NCI-H128 (cell line): ENCODE measurements around the gene CTRL.
"Not testable (repeated sequence)": the region's sequence is repeated elsewhere in the genome, so short reads cannot be mapped to it uniquely, and the experiment has no call there.

Experiments
- DNase-seq: peaks from one replicate; lab custom pipeline; 2025; ENCODE audit not compliant: unreplicated experiment; lab: John Stamatoyannopoulos, UW

CTRL gene

DNA sequence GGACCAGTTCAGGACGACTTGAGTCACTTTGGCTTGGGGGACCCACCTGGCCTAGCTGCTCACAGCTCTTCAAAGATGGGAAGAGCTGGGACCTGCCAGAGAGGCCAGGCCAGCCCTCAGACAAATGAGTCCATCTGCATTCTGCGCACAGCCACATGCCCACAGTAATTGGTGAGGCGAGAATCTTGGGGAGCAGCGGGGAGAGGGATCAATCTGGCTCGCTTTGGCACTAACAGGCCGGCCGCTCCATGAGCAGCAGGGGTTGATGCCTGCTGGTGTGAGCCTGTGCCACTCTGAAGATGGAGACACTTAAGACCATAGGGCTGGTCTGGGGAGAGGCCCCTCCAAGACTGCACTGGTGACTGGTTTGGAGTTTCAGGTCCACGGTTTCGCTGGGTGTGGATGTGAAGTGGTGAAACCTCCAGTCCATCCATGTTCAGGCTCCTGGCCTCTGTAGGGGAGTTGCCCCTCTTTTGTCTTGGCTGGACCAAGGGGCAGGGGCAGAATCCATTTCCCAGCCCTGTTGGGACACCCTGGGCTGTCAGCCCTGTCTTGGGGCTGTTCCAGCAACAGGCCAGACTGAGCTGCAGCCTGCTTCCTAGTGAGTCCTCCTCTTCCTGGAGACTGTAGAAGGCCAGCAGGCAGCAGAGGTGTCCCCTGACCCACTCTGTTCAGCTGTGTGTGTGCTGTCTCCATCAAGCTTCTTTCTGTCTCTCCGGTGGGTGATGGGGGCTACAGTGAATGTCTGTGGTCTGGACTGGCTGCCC is 7.3 kb downstream of the CTRL start:
- DNase-seq, result no peak

DNA sequence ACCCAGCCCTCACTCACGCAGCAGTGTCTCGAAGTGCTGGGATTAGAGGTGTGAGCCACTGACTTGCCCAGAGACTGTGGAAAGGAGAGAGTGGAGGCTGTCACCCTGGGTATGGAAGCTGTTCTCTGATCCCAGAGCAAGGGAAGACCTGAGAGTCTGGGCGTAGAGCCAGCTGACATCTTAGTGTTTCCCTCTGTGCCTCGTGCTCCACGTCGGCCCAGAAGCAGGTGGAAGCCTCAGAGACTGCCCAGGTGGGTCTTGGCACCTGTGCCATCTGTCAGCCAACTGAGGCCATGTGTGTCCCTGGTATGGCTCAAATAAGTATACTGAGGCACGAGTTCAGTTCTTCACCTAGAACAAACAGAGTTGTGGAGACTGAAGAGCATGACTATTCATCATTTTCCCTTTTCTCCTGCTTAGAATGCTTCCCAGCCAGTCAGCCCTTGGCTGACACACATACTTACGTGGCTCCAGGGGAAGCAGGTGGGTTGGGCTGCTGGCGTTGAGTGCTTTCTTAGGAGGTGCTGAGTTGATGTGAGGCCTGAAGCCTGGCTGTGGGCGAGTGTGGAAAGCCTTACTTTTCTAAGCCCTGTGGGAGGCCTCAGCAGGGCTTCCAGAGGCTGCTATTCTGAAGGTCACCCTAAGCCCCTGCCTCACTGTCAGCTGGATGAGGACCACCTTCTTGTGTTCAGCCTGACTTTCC is 8.1 kb downstream of the CTRL start:
- no peak for DNase-seq

DNA sequence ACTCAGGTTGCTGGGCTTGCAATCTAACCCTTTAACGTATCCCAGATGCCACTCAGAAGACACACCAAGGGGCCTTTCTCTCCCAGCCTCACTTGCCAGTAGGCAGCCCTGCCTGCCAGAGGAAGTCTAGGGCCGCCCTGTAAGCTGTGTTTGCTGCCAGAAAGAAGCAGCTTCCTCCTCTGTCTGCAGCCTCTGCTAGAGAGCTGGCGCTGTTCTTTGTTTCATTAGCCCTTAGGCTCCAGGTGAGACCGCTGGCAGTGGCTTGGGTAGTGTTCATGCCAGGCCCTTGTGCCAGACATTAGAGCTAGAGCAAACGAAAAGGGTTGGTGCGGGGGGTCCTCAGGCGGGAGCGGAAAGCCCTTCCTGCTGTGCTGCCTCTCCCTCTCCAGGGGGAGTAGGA is 8.9 kb downstream of the CTRL start:
- DNase-seq, result peak; percentile 24

GRCh38 chr16:67922221-67922620 is 9.4 kb downstream of the CTRL start:
- DNase-seq, result no peak

- no peak for DNase-seq
These were observed 11.9 kb downstream of the CTRL start for GRCh38 chr16:67919622-67920221.

- DNase-seq, result no peak
These were observed 13.8 kb downstream of the CTRL start for GRCh38 chr16:67917852-67918236.

GRCh38 chr16:67917140-67917851 is 14.4 kb downstream of the CTRL start:
- DNase-seq, result no peak

- no peak for DNase-seq
These were observed 15.6 kb downstream of the CTRL start for GRCh38 chr16:67915831-67916723.

- not testable (repeated sequence) for DNase-seq
These were observed 16.2 kb downstream of the CTRL start for GRCh38 chr16:67915496-67915769.

GRCh38 chr16:67914758-67915495 is 16.7 kb downstream of the CTRL start:
- no peak for DNase-seq

DNA sequence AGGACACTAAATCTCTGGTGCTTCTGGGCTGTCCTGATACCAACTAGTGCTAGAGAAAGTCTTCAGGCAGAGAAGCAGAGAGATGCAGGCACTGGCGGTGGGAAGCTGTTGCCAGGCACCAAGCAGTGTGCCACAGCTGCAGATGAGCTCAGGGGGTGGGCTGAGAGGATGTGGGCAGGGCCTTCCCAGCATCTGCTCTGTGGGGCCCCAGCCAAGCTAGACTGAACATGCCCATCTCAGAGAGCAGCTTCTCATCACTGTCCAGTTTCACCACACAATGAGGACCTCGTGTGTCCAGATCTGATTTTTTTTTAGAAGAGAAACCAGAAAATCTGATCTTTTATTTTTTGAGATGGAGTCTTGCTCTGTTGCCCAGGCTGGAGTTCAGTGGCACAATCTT is 21.5 kb downstream of the CTRL start:
- DNase-seq, result no peak

DNA sequence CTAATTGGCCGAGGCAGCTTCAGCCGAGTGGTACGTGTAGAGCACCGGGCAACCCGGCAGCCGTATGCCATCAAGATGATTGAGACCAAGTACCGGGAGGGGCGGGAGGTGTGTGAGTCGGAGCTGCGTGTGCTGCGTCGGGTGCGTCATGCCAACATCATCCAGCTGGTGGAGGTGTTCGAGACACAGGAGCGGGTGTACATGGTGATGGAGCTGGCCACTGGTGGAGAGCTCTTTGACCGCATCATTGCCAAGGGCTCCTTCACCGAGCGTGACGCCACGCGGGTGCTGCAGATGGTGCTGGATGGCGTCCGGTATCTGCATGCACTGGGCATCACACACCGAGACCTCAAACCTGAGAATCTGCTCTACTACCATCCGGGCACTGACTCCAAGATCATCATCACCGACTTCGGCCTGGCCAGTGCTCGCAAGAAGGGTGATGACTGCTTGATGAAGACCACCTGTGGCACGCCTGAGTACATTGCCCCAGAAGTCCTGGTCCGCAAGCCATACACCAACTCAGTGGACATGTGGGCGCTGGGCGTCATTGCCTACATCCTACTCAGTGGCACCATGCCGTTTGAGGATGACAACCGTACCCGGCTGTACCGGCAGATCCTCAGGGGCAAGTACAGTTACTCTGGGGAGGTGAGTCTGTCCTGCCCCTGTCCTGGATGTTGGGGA is 22.5 kb downstream of the CTRL start:
- no peak for DNase-seq

- no peak for DNase-seq
These were observed 24.1 kb downstream of the CTRL start for GRCh38 chr16:67907397-67908180.

- no peak for DNase-seq
These were observed 28.8 kb downstream of the CTRL start for GRCh38 chr16:67902831-67903230.

- no peak for DNase-seq
These were observed 29.9 kb downstream of the CTRL start for GRCh38 chr16:67901734-67902133.

DNA sequence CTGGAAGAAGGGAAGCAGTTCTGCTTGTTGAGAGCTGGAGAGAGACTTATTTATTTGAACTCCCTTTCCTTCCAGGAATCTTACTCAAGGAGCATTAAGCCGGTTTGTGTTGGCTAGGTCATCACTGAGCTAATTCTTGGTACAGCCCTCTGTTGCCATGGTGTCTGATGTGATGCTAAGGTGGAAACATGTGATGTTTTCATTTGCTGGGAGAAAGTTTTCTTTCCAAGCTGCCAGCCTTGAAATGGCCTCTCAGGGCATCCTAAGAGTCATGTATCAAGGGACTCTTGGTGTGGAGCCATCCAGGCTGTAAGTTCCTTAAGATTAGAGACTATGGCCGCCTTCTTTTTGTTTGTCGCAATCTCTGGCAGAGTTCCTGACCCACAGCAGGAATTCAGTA is 34.4 kb downstream of the CTRL start:
- no peak for DNase-seq

DNA sequence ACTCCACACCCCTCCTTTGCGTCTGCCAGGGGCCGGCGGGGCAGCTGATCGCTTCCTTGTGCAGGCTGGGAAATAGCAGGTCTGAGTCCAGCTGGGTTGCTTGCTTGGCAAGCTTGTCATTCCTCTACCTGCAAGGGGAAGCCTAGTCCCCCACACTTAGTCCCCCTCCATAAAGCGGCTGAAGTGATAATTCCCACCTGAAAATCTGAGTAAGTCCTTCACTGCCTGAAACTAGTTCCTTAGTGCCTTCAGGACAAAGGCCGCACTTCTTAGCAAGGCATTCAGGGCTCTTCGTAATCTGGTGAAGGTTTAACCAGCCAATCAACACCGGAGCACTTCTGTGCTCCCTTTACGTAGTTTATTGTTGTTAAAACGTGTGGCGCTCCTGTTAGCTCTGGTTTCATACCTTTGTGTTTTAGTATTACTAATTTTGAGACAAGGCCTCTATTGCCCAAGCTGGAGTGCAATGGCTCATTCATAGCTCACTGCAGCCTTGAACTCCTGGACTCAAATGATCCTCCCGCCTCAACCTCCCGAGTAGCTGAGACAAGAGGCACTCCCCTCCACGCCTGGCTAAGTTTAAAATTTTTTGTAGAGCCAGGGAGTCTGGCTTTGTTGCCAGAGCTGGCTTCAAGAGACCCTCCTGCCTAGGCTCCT is 37.8 kb downstream of the CTRL start:
- DNase-seq, result no peak
